Measurements from ENCODE around the gene SURF1.
A peak's percentile ranks its signal among the peaks of the same experiment; 100 is the strongest.

The SURF1 gene

DNA sequence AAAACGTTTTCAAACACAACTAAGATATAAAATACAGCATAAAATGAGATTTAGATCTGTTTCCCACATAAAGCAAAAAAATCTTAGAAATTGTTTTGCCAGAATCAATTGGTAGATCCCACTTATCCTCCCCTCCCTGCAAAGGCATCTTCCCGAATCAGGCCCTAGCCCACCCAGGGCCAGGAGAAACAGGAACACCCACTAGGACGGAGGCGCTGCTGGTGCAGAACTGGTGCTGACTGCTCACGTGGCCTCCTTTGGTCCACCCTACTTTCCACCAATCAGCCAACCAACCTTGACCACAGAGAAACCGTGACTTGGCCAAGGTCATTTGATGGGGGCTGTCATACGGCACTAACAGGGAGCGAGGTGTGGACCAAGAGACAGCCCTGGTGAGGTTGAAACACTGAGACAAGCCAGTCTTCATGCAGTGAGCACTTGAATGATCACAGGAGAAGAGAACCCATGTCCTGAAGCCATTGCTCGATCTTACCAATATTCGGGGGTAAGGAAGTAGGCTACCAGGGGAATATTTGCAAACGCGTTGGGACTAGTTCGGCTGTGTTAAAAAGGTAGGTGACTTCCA, 5.3 kb upstream of the SURF1 start:
- no peak for DNase-seq (ENCODE audit: insufficient read length, low spot score)
- no peak for TF ChIP-seq CTCF (IDR thresholded peaks at IDR 0.05; ENCODE audit: insufficient read depth, missing control alignments)
- FAIRE-seq, result no peak

DNA sequence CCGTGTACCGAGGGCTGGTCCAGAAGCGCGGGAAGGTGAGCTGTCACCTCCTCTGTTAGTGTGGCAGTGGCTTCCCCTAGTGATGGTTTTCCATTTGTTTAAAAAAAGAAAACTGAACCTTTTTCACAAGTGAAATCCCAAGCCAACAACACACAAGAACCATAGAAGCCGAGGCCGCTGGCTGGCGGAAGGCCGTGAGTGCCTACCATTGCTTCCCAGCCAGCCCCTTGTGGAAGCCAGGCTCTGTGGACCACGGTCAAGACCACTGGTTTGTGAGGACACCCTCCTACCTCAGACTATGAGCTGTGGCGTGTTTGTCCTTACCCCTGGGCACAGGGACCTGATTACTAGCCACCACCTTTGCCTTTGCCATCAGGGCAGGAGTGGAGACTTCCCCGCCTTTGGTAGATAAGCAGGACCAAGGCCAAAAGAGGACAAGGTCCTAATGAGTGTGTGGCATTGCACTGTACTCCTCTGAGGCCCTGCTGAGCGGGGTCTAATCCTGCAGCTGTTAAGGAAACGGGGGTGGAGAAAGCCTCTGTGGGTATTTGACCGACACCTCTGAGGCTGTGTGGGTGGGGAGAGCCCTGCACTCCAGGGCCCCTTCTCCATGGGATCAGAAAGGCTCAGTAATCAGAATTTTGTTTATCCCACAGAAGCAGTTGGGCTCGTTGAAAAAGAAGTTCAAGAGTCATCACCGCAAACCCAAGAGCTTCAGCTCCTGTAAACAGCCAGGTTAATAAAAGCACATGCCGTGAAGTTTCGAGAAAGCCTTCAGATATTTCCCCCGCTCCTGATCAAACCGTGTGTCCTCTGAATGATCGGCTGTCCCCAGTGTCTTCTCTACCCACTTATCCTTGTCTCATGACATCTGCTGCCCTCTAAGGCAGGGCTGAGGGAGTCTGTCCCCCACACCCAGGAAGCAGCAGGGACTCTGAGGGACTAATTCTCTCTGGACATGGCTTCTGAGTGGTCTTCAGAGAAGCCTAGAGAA, 4.4 kb upstream of the SURF1 start:
- no peak for TF ChIP-seq CTCF (IDR thresholded peaks at IDR 0.05; ENCODE audit: insufficient read depth, missing control alignments)
- FAIRE-seq (no peak), DNase-seq (ENCODE audit: insufficient read length, low spot score) (no peak)

DNA sequence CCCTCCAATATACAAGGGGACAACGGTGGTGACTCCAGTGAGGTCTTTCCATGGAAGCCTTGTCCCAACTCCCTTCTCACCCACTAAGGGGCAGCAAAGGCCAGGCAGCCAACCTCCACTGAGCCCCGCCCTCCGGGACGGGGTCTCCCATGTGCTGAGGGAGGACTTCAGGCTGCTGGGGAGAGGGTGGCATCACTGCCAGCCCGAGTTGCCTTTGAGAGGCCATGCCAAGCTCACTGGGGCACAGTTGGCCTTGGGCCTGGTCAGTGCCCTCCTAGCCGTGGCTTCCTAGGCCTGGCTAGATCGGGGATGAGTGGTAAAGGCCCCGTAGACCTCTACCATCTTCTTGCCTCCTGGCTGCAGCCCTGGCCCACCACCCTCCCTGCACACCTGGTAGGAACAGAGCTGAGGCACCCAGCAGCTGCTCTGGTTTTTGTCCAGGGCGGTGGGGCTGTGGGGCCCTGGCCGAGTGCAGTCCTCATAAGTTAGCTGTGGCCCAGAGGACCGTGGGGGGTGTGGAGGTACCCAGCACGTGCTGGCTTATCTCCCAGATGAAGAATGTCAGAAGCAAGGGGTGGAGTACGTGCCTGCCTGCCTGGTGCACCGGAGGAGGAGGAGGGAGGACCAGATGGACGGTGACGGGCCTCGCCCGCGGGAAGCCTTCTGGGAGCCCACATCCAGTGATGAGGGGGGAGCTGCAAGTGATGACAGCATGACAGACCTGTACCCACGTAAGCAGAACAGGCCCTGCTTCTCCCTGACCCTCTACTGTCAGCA, 3.3 kb upstream of the SURF1 start:
- FAIRE-seq (no peak), DNase-seq (ENCODE audit: insufficient read length, low spot score) (no peak)
- TF ChIP-seq CTCF (IDR thresholded peaks at IDR 0.05; ENCODE audit: insufficient read depth, missing control alignments), result peak; percentile 23

GRCh38 chr9:133357656-133358055, 1.4 kb upstream of the SURF1 start:
- no peak for DNase-seq (ENCODE audit: insufficient read length, low spot score)
- no peak for FAIRE-seq
- TF ChIP-seq CTCF (IDR thresholded peaks at IDR 0.05; ENCODE audit: insufficient read depth, missing control alignments), result no peak

DNA sequence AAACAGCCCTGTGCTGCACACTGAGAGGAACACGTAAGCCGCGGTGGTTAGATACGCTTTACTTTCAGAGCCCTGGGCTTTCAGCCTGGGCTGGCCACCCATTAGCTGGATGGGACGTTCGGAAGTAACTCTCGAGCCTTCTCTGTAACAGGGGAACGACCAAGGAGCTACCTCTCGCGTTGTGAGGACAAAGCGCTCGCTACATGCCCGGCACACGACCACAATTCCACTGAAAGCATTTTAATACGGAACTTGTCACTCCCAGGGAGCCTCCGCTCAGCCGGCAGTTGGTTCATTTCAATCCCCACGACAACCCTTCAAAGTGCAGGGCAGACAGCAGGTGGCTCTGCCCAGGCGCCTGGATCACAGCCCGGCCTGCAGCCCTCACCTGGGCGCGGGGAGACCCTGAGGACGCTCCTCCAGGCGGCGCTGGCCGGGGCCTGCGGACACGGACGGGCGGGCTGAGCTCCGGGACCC, 368 bp downstream of the SURF1 start:
- FAIRE-seq (no peak), DNase-seq (ENCODE audit: insufficient read length, low spot score) (no peak)

GRCh38 chr9:133354766-133355165, 1.5 kb downstream of the SURF1 start:
- FAIRE-seq, result no peak
- no peak for TF ChIP-seq CTCF (IDR thresholded peaks at IDR 0.05; ENCODE audit: insufficient read depth, missing control alignments)
- no peak for DNase-seq (ENCODE audit: insufficient read length, low spot score)

More for the DNA sequence above, 368 bp downstream of the SURF1 start:
- TF ChIP-seq CTCF (IDR thresholded peaks at IDR 0.05; ENCODE audit: insufficient read depth, missing control alignments), result no peak
